Measurements from ENCODE around the gene MAD1L1. TPM values are rescaled to one million over a fixed set of nuclear protein-coding genes. Genes with fewer than 3 reads are reported as not detected.

Gene MAD1L1
- total and polyA plus RNA-seq, 2 of the 4 experiments (the other 2 are of a cell fraction), result 29.0 to 40.9 TPM

- Histone ChIP-seq H3K79me1 (ENCODE audit: low read depth in 1 of 2, low read length in 2 of 2) (no peaks in the 10 kb centered on the region), H4K8ac (ENCODE audit: low read depth in 2 of 2, low read length in 2 of 2) (no peak overlapping the region), H3K18ac (ENCODE audit: low read depth, low read length) (no peak overlapping the region), H3K56ac (ENCODE audit: extremely low read depth, insufficient read depth, low read length) (no peak overlapping the region), H4K5ac (ENCODE audit: low read depth, low read length) (no peak overlapping the region), H3K27me3 (ENCODE audit: control insufficient read depth, insufficient read depth, low read length) (no peaks in the 10 kb centered on the region), H3K4me3 (ENCODE audit: insufficient read depth, low read depth, low read length) (no peak overlapping the region), H3K4ac (ENCODE audit: low read depth, low read length) (no peak overlapping the region), H3K36me3 (ENCODE audit: control insufficient read depth, insufficient read depth, low read length) (peaks cover 8% of the 10 kb centered on the region; the same call in 1 of the 2 replicates), H3K9me1 (ENCODE audit: insufficient read depth, low read length) (no peaks in the 10 kb centered on the region; the same call in 1 of the 2 replicates), H2AK9ac (replicated peaks; ENCODE audit: low read depth, low read length, poor library complexity) (no peak overlapping the region), H4K91ac (ENCODE audit: insufficient read depth, low read depth, low read length) (no peak overlapping the region), H2BK120ac (ENCODE audit: low read depth, low read length) (no peak overlapping the region), H3K27ac (ENCODE audit: insufficient read depth, low read length) (no peak overlapping the region), H4K20me1 (ENCODE audit: insufficient read depth, low read length) (no peaks in the 10 kb centered on the region), H3K4me1 (ENCODE audit: control insufficient read depth, insufficient read depth, low read length) (no peaks in the 10 kb centered on the region), H3K23ac (ENCODE audit: low read depth, low read length) (no peak overlapping the region), H2BK15ac (ENCODE audit: low read depth, low read length) (no peak overlapping the region), H2AK5ac (ENCODE audit: low read depth, low read length) (no peak overlapping the region), H3K14ac (replicated peaks; ENCODE audit: low read depth, low read length) (no peak overlapping the region), H2AFZ (replicated peaks; ENCODE audit: low read length, poor library complexity) (no peak overlapping the region), H2BK20ac (ENCODE audit: low read depth, low read length) (no peak overlapping the region), H3K4me2 (ENCODE audit: low read depth, low read length) (no peak overlapping the region), H2BK5ac (ENCODE audit: low read depth, low read length, poor library complexity, severe bottlenecking) (no peak overlapping the region), H3K9ac (ENCODE audit: low read depth, low read length) (no peak overlapping the region), H3K9me3 (ENCODE audit: control insufficient read depth, insufficient read depth, low read length) (peaks cover 3% of the 10 kb centered on the region; the same call in 1 of the 2 replicates)
- no peak for TF ChIP-seq POLR2A (IDR thresholded peaks at IDR 0.05; ENCODE audit: low read depth, low read length)
- TF ChIP-seq RCOR1 (IDR thresholded peaks at IDR 0.05; ENCODE audit: insufficient replicate concordance, low read length), result no peak
- TF ChIP-seq CEBPB (IDR thresholded peaks at IDR 0.05; ENCODE audit: low read depth, low read length), result no peak
- no peak for TF ChIP-seq BHLHE40 (IDR thresholded peaks at IDR 0.05; ENCODE audit: low read depth, low read length)
- TF ChIP-seq RAD21 (IDR thresholded peaks at IDR 0.05; ENCODE audit: low read length), result no peak
- ChIA-PET CTCF (no interaction called here), POLR2A (ENCODE audit: unreplicated experiment) (no interaction called here)
- BruUV-seq (replicated peaks), result no TSS peak
- WGBS, 2 experiments (ENCODE audit: extremely low coverage in 2 of 2, insufficient read length in 1 of 2), result 96% methylated on average over 3 of the region's 6 CpGs; no CpG with 5 or more reads in 1 of the 2 experiments
- in situ Hi-C loops (cut with MboI; ENCODE audit: low sequenced_read_pairs), result no loop called here
- DNase-seq (no peak), ATAC-seq (ENCODE audit: low read depth) (no peak)
- intact Hi-C loops (cut with micrococcal nuclease), result no loop called here
- dilution Hi-C loops (cut with HindIII; ENCODE audit: low sequenced_read_pairs, unreplicated experiment), result no loop called here
Observed at GRCh38 chr7:1981878-1982230, 250.9 kb downstream of the MAD1L1 start.
